NCI-H526 (cell line): Measurements from ENCODE around the gene FBXO30.

Experiments
- DNase-seq, 2 experiments: peaks; one replicate each; lab custom pipeline; 2025; lab: John Stamatoyannopoulos, UW

The FBXO30 gene

GRCh38 chr6:145819994-145820393, 5.4 kb upstream of the FBXO30 start:
- DNase-seq, result no peak

- no peak for DNase-seq
Observed at GRCh38 chr6:145818796-145819195, 4.2 kb upstream of the FBXO30 start.

- DNase-seq, result no peak
Observed at GRCh38 chr6:145816392-145816791, 1.8 kb upstream of the FBXO30 start.

- no peak for DNase-seq
Observed at GRCh38 chr6:145815309-145816274, 997 bp upstream of the FBXO30 start.

GRCh38 chr6:145814035-145814500, 527 bp downstream of the FBXO30 start:
- peak in 1 of 2 experiments; percentile 60 for DNase-seq

- DNase-seq, result peak; percentile 33 to 54
Observed at GRCh38 chr6:145813285-145814034, 1.1 kb downstream of the FBXO30 start.

GRCh38 chr6:145811741-145812140, 2.9 kb downstream of the FBXO30 start:
- no peak for DNase-seq

GRCh38 chr6:145809785-145810184, 4.8 kb downstream of the FBXO30 start:
- DNase-seq, result no peak

- DNase-seq, result no peak
Observed at GRCh38 chr6:145809211-145809610, 5.4 kb downstream of the FBXO30 start.

GRCh38 chr6:145808239-145808638, 6.4 kb downstream of the FBXO30 start:
- no peak for DNase-seq

- DNase-seq, result no peak
Observed at GRCh38 chr6:145802141-145802540, 12.5 kb downstream of the FBXO30 start.

- peak; percentile 37 to 44 for DNase-seq
Observed at GRCh38 chr6:145801021-145801420, 13.6 kb downstream of the FBXO30 start.

- no peak for DNase-seq
Observed at GRCh38 chr6:145798530-145798929, 16.1 kb downstream of the FBXO30 start.

GRCh38 chr6:145789443-145789842, 25.2 kb downstream of the FBXO30 start:
- DNase-seq, result no peak

GRCh38 chr6:145787688-145788087, 26.9 kb downstream of the FBXO30 start:
- DNase-seq, result no peak

GRCh38 chr6:145784683-145785082, 29.9 kb downstream of the FBXO30 start:
- DNase-seq, result no peak

GRCh38 chr6:145783796-145784195, 30.8 kb downstream of the FBXO30 start:
- DNase-seq, result no peak

GRCh38 chr6:145772846-145773245, 41.7 kb downstream of the FBXO30 start:
- no peak for DNase-seq

- no peak for DNase-seq
Observed at GRCh38 chr6:145765449-145765848, 49.1 kb downstream of the FBXO30 start.

GRCh38 chr6:145763742-145764141, 50.9 kb downstream of the FBXO30 start:
- DNase-seq, result no peak

GRCh38 chr6:145761584-145761983, 53.0 kb downstream of the FBXO30 start:
- peak in 1 of 2 experiments; percentile 2 for DNase-seq

GRCh38 chr6:145758113-145758512, 56.5 kb downstream of the FBXO30 start:
- DNase-seq, result no peak

- DNase-seq, result no peak
Observed at GRCh38 chr6:145756170-145756662, 58.4 kb downstream of the FBXO30 start.
